DND-41 (cell line): ENCODE results near the gene PTPRN2.

ENCODE experiments used
- ATAC-seq: fragments of 200-7000 bp; cut with Tn5 transposase; 3 replicates; pipeline ENCODE4 v1.9.1; 2021; ENCODE audit warnings: low read depth; ENCODE audit not compliant: insufficient read depth
- DNase-seq: peaks from one replicate; pipeline ENCODE4 v3.0.0-alpha.2; 2020
- H2AFZ ChIP-seq: 2 replicates; pipeline ENCODE4 v1.6.0; 2012; ENCODE audit warnings: low read depth, low read length
- H3K27ac ChIP-seq: 2 replicates; pipeline ENCODE4 v1.5.1; 2012; ENCODE audit warnings: low read length, inconsistent platforms
- H3K27me3 ChIP-seq: fragments of 200-600 bp; sonication (generic); 2 replicates; pipeline ENCODE4 v1.6.0; 2012; ENCODE audit warnings: low read length, mild to moderate bottlenecking, inconsistent platforms; ENCODE audit not compliant: insufficient read depth, poor library complexity
- H3K36me3 ChIP-seq: 2 replicates; pipeline ENCODE4 v1.5.1; 2012; ENCODE audit warnings: low read length, inconsistent platforms; ENCODE audit not compliant: insufficient read depth
- H3K4me1 ChIP-seq: 2 replicates; pipeline ENCODE4 v1.5.1; 2012; ENCODE audit warnings: mild to moderate bottlenecking, low read length; ENCODE audit not compliant: insufficient read depth
- H3K4me2 ChIP-seq: 2 replicates; pipeline ENCODE4 v1.6.0; 2012; ENCODE audit warnings: mild to moderate bottlenecking, moderate library complexity, low read length, inconsistent platforms; ENCODE audit not compliant: insufficient read depth
- H3K4me3 ChIP-seq, 2 experiments: fragments of 200-600 bp in 1 of 2; shearing (Covaris generic) in 1 of 2; 2 replicates each; pipeline ENCODE4 v1.5.1; 2012 to 2016; ENCODE audit warnings: inconsistent platforms in 2 of 2, low read length in 2 of 2, mild to moderate bottlenecking in 2 of 2, low read depth in 1 of 2, moderate library complexity in 1 of 2
- H3K79me2 ChIP-seq: 2 replicates; pipeline ENCODE4 v1.6.0; 2012; ENCODE audit warnings: low read length, inconsistent platforms; ENCODE audit not compliant: insufficient read depth
- H3K9ac ChIP-seq: 2 replicates; pipeline ENCODE4 v1.6.0; 2012; ENCODE audit warnings: low read depth, mild to moderate bottlenecking, inconsistent platforms, low read length, moderate library complexity
- H3K9me3 ChIP-seq: 2 replicates; pipeline ENCODE4 v1.5.1; 2012; ENCODE audit warnings: low read length, moderate library complexity, mild to moderate bottlenecking, inconsistent platforms; ENCODE audit not compliant: insufficient read depth, severe bottlenecking
- H4K20me1 ChIP-seq: 2 replicates; pipeline ENCODE4 v1.6.0; 2012; ENCODE audit warnings: low read length; ENCODE audit not compliant: insufficient read depth
- EZH2 ChIP-seq: IDR thresholded peaks from 3 replicates; pipeline ENCODE4 v1.6.1; 2012; ENCODE audit warnings: borderline replicate concordance, low read depth, mild to moderate bottlenecking, moderate library complexity, low read length, inconsistent platforms; ENCODE audit not compliant: severe bottlenecking
- TF ChIP-seq, protein P1 (sequence below): IDR thresholded peaks from 2 replicates; pipeline ENCODE4 v1.5.1; 2012; ENCODE audit warnings: borderline replicate concordance, low read length, moderate library complexity, mild to moderate bottlenecking; ENCODE audit not compliant: poor library complexity, severe bottlenecking; ENCODE audit errors: extremely low read depth

PTPRN2 gene

DNA sequence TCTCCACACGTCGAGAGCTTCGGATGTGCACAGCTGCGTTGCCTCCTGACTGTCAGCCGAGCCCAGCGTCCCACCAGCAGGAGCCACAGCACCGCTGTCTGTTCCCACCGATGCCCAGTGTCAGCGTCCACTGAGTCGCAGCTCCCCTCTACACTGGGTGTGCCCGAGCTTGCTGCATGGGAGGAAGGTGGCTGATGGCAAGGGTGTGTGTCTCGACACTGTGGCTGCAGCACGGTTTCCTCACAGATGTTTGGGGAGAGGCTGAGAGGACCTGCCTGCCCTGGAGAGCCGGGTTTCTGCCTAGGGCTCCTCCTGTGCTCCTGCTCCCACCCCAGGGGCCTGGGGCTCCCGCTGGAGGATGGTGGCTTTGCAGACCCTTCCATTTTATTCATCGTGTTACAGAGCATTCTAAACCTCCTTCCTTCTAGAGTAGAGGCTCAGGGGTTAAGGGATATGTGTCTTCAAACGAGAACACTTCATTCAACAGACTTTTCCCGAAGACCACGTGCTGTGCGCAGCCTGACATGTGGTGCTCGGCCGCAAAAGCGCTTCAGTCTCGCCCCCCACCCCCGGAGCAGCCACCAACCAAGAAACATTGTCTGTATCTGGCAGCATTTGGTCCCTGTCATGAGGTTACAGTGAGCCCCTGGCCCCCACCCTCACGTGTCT lies 866.0 kb downstream of the PTPRN2 start:
- H3K9me3 ChIP-seq, result no peaks in the 10 kb centered on the region

DNA sequence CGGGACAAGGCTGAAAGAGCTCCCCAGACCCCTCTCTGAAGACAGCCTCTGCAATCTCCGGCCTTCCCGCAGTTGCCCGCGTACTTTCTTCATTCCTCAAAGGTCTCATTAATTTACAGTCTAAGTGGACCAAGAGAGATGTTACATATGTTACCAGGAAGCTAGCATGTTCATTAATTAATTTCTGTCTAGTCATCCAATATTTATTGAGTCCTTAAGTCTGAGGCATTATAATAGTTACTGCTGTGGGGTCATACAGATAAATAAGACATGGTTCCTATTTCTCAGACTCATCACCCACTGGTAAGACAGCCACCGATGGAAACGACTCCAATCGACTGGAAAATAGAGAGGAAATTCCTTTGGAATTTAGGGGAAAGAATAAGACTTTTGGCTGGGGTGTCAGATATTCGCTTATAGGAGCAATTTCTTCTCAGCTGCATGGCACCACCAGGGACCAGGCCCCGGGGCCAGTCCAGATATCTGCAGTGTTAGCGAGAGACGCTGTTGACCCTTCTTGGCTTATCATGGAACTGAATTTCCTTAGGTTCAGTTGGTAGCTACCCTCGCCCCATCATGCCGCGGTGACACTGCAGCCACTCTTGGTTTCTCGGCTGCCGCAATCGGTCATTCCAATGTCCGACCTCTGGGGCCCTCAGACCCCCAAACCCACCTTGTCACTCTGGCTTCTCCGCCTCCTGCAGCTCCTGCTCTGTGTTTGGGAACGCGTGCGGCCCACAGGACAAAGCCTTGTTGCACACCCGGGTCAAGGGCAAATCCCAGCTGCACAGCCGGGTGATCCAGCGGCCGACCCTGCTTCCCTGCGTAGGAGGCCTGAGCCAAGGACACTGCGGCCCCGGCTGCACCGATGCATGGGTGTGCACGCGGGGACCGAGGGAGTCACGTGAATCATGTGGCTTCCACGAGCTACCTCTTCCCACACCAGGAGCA lies 867.6 kb downstream of the PTPRN2 start:
- no peak overlapping the region for H3K27ac ChIP-seq
- no peak overlapping the region for H2AFZ ChIP-seq
- H3K4me3 ChIP-seq, result no peak overlapping the region
- TF ChIP-seq EZH2, result no peak
- TF ChIP-seq, protein P1, sequence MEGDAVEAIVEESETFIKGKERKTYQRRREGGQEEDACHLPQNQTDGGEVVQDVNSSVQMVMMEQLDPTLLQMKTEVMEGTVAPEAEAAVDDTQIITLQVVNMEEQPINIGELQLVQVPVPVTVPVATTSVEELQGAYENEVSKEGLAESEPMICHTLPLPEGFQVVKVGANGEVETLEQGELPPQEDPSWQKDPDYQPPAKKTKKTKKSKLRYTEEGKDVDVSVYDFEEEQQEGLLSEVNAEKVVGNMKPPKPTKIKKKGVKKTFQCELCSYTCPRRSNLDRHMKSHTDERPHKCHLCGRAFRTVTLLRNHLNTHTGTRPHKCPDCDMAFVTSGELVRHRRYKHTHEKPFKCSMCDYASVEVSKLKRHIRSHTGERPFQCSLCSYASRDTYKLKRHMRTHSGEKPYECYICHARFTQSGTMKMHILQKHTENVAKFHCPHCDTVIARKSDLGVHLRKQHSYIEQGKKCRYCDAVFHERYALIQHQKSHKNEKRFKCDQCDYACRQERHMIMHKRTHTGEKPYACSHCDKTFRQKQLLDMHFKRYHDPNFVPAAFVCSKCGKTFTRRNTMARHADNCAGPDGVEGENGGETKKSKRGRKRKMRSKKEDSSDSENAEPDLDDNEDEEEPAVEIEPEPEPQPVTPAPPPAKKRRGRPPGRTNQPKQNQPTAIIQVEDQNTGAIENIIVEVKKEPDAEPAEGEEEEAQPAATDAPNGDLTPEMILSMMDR, result no peak
- H3K9ac ChIP-seq, result no peak overlapping the region
- H4K20me1 ChIP-seq, result no peaks in the 10 kb centered on the region
- no peaks in the 10 kb centered on the region for H3K9me3 ChIP-seq
- ATAC-seq (no peak), DNase-seq (no peak)
- peaks cover 6% of the 10 kb centered on the region for H3K27me3 ChIP-seq
- H3K4me2 ChIP-seq, result no peak overlapping the region
- no peaks in the 10 kb centered on the region for H3K4me1 ChIP-seq
- H3K36me3 ChIP-seq, result no peaks in the 10 kb centered on the region
- H3K79me2 ChIP-seq, result no peaks in the 10 kb centered on the region

More for the DNA sequence above, 866.0 kb downstream of the PTPRN2 start:
- ATAC-seq, result no peak
- no peaks in the 10 kb centered on the region for H3K4me1 ChIP-seq
- H3K27ac ChIP-seq, result no peak overlapping the region
- no peak overlapping the region for H3K4me3 ChIP-seq
- no peak overlapping the region for H2AFZ ChIP-seq
- H4K20me1 ChIP-seq, result no peaks in the 10 kb centered on the region
- peaks cover 6% of the 10 kb centered on the region for H3K27me3 ChIP-seq
- no peak overlapping the region for H3K4me2 ChIP-seq
- H3K79me2 ChIP-seq, result no peaks in the 10 kb centered on the region
- no peak overlapping the region for H3K9ac ChIP-seq
- TF ChIP-seq EZH2, result no peak
- TF ChIP-seq, protein P1, result no peak
- no peaks in the 10 kb centered on the region for H3K36me3 ChIP-seq
- no peak for DNase-seq

DNA sequence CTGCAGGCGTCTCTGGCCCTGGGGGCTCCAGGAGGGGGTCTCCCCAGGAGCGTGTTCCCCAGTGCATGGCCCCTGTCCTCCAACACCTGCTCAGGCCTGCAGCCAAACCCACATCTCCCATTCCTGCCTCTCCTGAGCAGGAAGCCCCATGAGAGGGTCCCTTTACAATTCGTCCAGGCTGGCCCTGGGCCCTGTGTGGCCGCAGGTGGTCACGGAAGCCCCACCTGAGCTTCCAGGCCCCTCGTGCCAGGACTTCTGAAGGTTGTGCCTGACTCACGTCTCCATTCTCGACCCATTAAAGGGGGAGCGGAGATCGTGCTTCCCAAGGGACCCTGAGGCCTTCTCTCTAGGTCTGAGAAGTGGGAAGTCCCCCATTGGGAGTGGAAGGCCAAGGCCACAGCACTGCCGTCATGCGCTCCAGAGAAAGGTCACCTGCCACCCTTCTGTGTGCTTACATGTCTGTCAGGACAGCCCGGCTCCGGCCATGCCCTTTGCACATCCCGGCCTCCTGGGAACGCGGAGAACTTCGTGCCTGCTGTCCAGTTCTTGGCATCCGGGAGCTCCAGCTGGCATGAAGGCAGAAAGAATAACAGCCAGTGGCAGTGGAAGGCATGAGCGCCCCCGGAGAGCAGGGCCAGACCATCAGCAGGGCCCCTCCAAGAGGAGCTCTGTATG lies 868.5 kb downstream of the PTPRN2 start:
- Histone ChIP-seq H3K4me3 (no peak overlapping the region), H2AFZ (no peak overlapping the region), H3K4me2 (no peak overlapping the region), H3K36me3 (no peaks in the 10 kb centered on the region), H4K20me1 (no peaks in the 10 kb centered on the region), H3K27me3 (peaks cover 1% of the 10 kb centered on the region), H3K79me2 (no peaks in the 10 kb centered on the region), H3K27ac (no peak overlapping the region), H3K4me1 (no peaks in the 10 kb centered on the region), H3K9ac (no peak overlapping the region), H3K9me3 (no peaks in the 10 kb centered on the region)
- TF ChIP-seq, protein P1, result no peak
- no peak for TF ChIP-seq EZH2
- ATAC-seq (no peak), DNase-seq (no peak)
